Liver (tissue), 9 donors: ENCODE data around the gene TRAPPC8. TPM values are rescaled to one million over a fixed set of nuclear protein-coding genes. Genes with fewer than 3 reads are reported as not detected.
A peak's percentile ranks its signal among the peaks of the same experiment; 100 is the strongest.
"Not testable (repeated sequence)": the region's sequence is repeated elsewhere in the genome, so short reads cannot be mapped to it uniquely, and the experiment has no call there.

Experiments used
- DNase-seq: peaks from one replicate; pipeline ENCODE4 v3.0.0-alpha.2; 2017; ENCODE audit warnings: low spot score
- H3K27ac ChIP-seq, 2 donors: one replicate each; pipeline ENCODE4 v1.7.0; 2013; ENCODE audit warnings: inconsistent platforms in 2 of 2, low read length in 2 of 2, control low read depth in 1 of 2, low read depth in 1 of 2, mild to moderate bottlenecking in 1 of 2
- H3K27me3 ChIP-seq, 4 donors: one replicate each; pipeline versions ENCODE4 v1.6.1 to v1.7.0; 2013; ENCODE audit warnings: low read length in 3 of 4, inconsistent platforms in 1 of 4, mild to moderate bottlenecking in 1 of 4, moderate library complexity in 1 of 4; ENCODE audit not compliant: control insufficient read depth in 4 of 4, insufficient read depth in 4 of 4
- H3K36me3 ChIP-seq, 4 donors: one replicate each; pipeline versions ENCODE4 v1.6.1 to v1.7.0; 2013; ENCODE audit warnings: low read length in 3 of 4, mild to moderate bottlenecking in 3 of 4, low read depth in 1 of 4, moderate library complexity in 1 of 4; ENCODE audit not compliant: control insufficient read depth in 4 of 4, insufficient read depth in 3 of 4
- H3K4me1 ChIP-seq, 4 donors: one replicate each; pipeline versions ENCODE4 v1.6.1 to v1.7.0; 2013; ENCODE audit warnings: low read length in 3 of 4, mild to moderate bottlenecking in 3 of 4, moderate library complexity in 1 of 4; ENCODE audit not compliant: control insufficient read depth in 4 of 4, insufficient read depth in 4 of 4
- H3K4me3 ChIP-seq, 3 donors: one replicate each; pipeline versions ENCODE4 v1.6.1 to v1.7.0; 2013; ENCODE audit warnings: low read length in 3 of 3, control low read depth in 1 of 3, low read depth in 1 of 3, mild to moderate bottlenecking in 1 of 3
- H3K9ac ChIP-seq, 2 donors: one replicate each; pipeline ENCODE4 v1.7.0; 2013; ENCODE audit warnings: low read length in 2 of 2, mild to moderate bottlenecking in 2 of 2, moderate library complexity in 2 of 2, control low read depth in 1 of 2, low read depth in 1 of 2
- H3K9me3 ChIP-seq, 4 donors: one replicate each; pipeline versions ENCODE4 v1.6.1 to v1.7.0; 2013; ENCODE audit warnings: low read length in 3 of 4; ENCODE audit not compliant: control insufficient read depth in 4 of 4
- CTCF ChIP-seq: fragments of 150-350 bp; IDR thresholded peaks from 2 replicates; pipeline ENCODE4 v1.5.1; 2017; ENCODE audit warnings: improper control_type of control experiment, low read depth, low read length; ENCODE audit not compliant: missing input control
- EGR1 ChIP-seq, 2 donors: IDR thresholded peaks; 2 replicates each; pipeline ENCODE4 v1.6.1; 2016 to 2018; ENCODE audit warnings: antibody characterized with exemption in 2 of 2, low read depth in 2 of 2
- FOXA1 ChIP-seq: IDR thresholded peaks from 2 replicates; pipeline ENCODE4 v1.6.1; 2016; ENCODE audit warnings: antibody characterized with exemption
- FOXA2 ChIP-seq: IDR thresholded peaks from 2 replicates; pipeline ENCODE4 v1.6.1; 2016; ENCODE audit warnings: antibody characterized with exemption
- GABPA ChIP-seq, 2 donors: IDR thresholded peaks in 1 of 2; conservative IDR thresholded peaks in 1 of 2; 2 replicates each; pipeline ENCODE4 v1.6.1; 2016; ENCODE audit warnings: antibody characterized with exemption in 2 of 2, mild to moderate bottlenecking in 1 of 2, moderate library complexity in 1 of 2
- HNF4A ChIP-seq, 2 donors: conservative IDR thresholded peaks; 2 replicates each; pipeline ENCODE4 v1.6.1; 2016; ENCODE audit warnings: antibody characterized with exemption in 2 of 2, mild to moderate bottlenecking in 2 of 2
- HNF4G ChIP-seq: IDR thresholded peaks from 2 replicates; pipeline ENCODE4 v1.6.1; 2016; ENCODE audit warnings: antibody characterized with exemption
- JUND ChIP-seq, 2 donors: IDR thresholded peaks; 2 replicates each; pipeline ENCODE4 v1.6.1; 2016; ENCODE audit warnings: antibody characterized with exemption in 2 of 2
- NR2F2 ChIP-seq: IDR thresholded peaks from 2 replicates; pipeline ENCODE4 v1.6.1; 2016; ENCODE audit warnings: antibody characterized with exemption
- RAD21 ChIP-seq, 2 donors: IDR thresholded peaks; 2 replicates each; pipeline ENCODE4 v1.6.1; 2016; ENCODE audit warnings: antibody characterized with exemption in 2 of 2, mild to moderate bottlenecking in 2 of 2
- RXRA ChIP-seq, 2 donors: IDR thresholded peaks; 2 replicates each; pipeline ENCODE4 v1.6.1; 2017 to 2018; ENCODE audit warnings: antibody characterized with exemption in 2 of 2, mild to moderate bottlenecking in 1 of 2
- SP1 ChIP-seq: IDR thresholded peaks from 2 replicates; pipeline ENCODE4 v1.6.1; 2018; ENCODE audit warnings: antibody characterized with exemption, mild to moderate bottlenecking
- TAF1 ChIP-seq: conservative IDR thresholded peaks from 2 replicates; pipeline ENCODE4 v1.6.1; 2016; ENCODE audit warnings: antibody characterized with exemption, mild to moderate bottlenecking
- YY1 ChIP-seq: IDR thresholded peaks from 2 replicates; pipeline ENCODE4 v1.6.1; 2016; ENCODE audit warnings: antibody characterized with exemption, mild to moderate bottlenecking
- ZBTB33 ChIP-seq: IDR thresholded peaks from 2 replicates; pipeline ENCODE4 v1.6.1; 2016; ENCODE audit warnings: antibody characterized with exemption
- WGBS: extraction: QIAGEN DNeasy Blood & Tissue Kit; methylation state at CpG from one replicate; pipeline ENCODE4 v1.1.7; 2013; 5-methylcytosine and 5-hydroxymethylcytosine counted together
- polyA plus RNA-seq, 2 donors: library from polyadenylated mRNA; stranded (reverse) in 1 of 2; unstranded in 1 of 2; fragments of 200-250 nt in 1 of 2; fragments of >200 nt in 1 of 2; fragmentation: Nextera tagmentation in 1 of 2; extraction: Ambion mirVana in 1 of 2; gene quantifications; one replicate each; pipeline versions ENCODE4 v1.2.1 to v1.2.3, GENCODE V29; 2013 to 2015
- total RNA-seq, 2 donors: library from RNA; depleted of rRNA; stranded (reverse); fragments of >200 nt; gene quantifications; one replicate each; pipeline ENCODE4 v1.2.3, GENCODE V29; 2014
- TF ChIP-seq, protein P1 (sequence below): IDR thresholded peaks from 2 replicates; pipeline ENCODE4 v1.6.1; 2016; ENCODE audit warnings: antibody characterized with exemption
- TF ChIP-seq, protein P2 (sequence below): IDR thresholded peaks from 2 replicates; pipeline ENCODE4 v1.6.1; 2016; ENCODE audit warnings: antibody characterized with exemption
- donor health status: healthy.
- donor health status: healthy.
- donor health status: healthy.
- donor health status: healthy.
- donor health status: healthy.

Gene TRAPPC8
- total and polyA plus RNA-seq, 4 donors = 12.2 to 46.1 (median 29.5) TPM

GRCh38 chr18:31801078-31801477, 141.8 kb downstream of the TRAPPC8 start:
- no peak for DNase-seq
- no peaks in the 10 kb centered on the region for H3K9me3 ChIP-seq
- no peak overlapping the region for H3K4me3 ChIP-seq
- H3K27me3 ChIP-seq = no peaks in the 10 kb centered on the region
- H3K4me1 ChIP-seq = peaks cover 0 to 20% (median 15%) of the 10 kb centered on the region in 4 donors
- no peak overlapping the region for H3K9ac ChIP-seq
- no peak overlapping the region for H3K27ac ChIP-seq
- no peaks in the 10 kb centered on the region for H3K36me3 ChIP-seq
- WGBS = 46% methylated on average over 2 of the region's 2 CpGs
- TF ChIP-seq EGR1 (IDR thresholded peaks at IDR 0.05; ENCODE audit: low read depth in 2 of 2) (no peak), FOXA2 (no peak), GABPA (IDR thresholded peaks at IDR 0.05 in 1 of 2, conservative IDR thresholded peaks at IDR 0.05 in 1 of 2) (no peak), SP1 (peak; percentile 38), RXRA (IDR thresholded peaks at IDR 0.05) (peak in 1 of 2 donors; percentile 37), YY1 (peak; percentile 31), TAF1 (no peak), RAD21 (IDR thresholded peaks at IDR 0.05) (peak; percentile 38 to 59), HNF4G (no peak), JUND (IDR thresholded peaks at IDR 0.05) (peak; percentile 24 to 32), FOXA1 (peak; percentile 18), CTCF (peak; percentile 12), HNF4A (conservative IDR thresholded peaks at IDR 0.05) (peak; percentile 59 to 62)
- TF ChIP-seq, protein P1, sequence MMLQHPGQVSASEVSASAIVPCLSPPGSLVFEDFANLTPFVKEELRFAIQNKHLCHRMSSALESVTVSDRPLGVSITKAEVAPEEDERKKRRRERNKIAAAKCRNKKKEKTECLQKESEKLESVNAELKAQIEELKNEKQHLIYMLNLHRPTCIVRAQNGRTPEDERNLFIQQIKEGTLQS = peak; percentile 28
- TF ChIP-seq, protein P2, sequence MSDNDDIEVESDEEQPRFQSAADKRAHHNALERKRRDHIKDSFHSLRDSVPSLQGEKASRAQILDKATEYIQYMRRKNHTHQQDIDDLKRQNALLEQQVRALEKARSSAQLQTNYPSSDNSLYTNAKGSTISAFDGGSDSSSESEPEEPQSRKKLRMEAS = no peak

DNA sequence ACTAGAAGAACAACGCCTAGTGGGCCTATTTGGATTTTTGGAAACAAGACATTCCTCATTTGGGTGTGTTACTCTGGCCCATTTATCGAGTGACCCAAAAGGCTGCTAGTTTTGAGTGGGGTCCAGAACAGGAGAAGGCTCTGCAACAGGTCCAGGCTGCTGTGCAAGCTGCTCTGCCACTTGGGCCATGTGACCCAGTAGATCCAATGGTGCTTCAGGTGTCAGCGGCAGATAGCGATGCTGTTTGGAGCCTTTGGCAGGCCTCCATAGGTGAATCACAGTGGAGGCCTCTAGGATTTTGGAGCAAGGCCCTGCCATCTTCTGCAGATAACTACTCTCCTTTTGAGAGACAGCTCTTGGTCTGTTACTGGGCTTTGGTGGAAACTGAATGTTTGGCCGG, 143.7 kb downstream of the TRAPPC8 start:
- not testable (repeated sequence) for H3K36me3 ChIP-seq, H3K9ac ChIP-seq, H3K27ac ChIP-seq, H3K9me3 ChIP-seq, DNase-seq, H3K4me3 ChIP-seq, H3K27me3 ChIP-seq
- WGBS = 96% methylated on average over 5 of the region's 5 CpGs
- peaks cover 0 to 20% (median 15%) of the 10 kb centered on the region in 4 donors for H3K4me1 ChIP-seq

DNA sequence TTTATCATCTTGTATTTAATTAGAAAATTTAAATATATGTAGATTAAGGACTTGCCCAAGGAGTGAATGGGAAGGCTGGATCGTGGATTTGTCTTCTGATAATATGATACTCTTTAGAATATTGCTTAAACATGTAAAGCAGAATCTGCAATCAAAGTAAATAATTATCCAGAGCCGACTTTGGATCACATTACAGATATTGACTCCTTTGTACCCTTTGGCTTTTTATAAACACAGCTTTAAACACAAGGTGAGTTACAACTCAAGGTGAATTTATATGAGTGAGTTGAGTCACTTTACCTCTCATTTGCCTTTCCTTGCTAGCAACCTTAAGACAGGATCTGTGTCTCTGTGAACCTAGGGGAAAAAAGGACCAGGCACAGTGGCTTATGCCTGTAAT, 144.5 kb downstream of the TRAPPC8 start:
- Histone ChIP-seq H3K4me1 (peaks cover 0 to 20% (median 15%) of the 10 kb centered on the region in 4 donors), H3K27ac (peak overlapping the region in 1 of 2 donors; percentile 60), H3K9me3 (no peaks in the 10 kb centered on the region), H3K36me3 (no peaks in the 10 kb centered on the region), H3K4me3 (no peak overlapping the region), H3K9ac (no peak overlapping the region), H3K27me3 (no peaks in the 10 kb centered on the region)
- DNase-seq = no peak
- WGBS = 21% methylated on average over 2 of the region's 2 CpGs
- TF ChIP-seq RXRA (IDR thresholded peaks at IDR 0.05) (no peak), EGR1 (IDR thresholded peaks at IDR 0.05; ENCODE audit: low read depth in 2 of 2) (no peak), HNF4A (conservative IDR thresholded peaks at IDR 0.05) (no peak), RAD21 (IDR thresholded peaks at IDR 0.05) (no peak), HNF4G (no peak), TAF1 (no peak), ZBTB33 (no peak), CTCF (no peak), YY1 (no peak), SP1 (no peak), JUND (IDR thresholded peaks at IDR 0.05) (no peak), FOXA1 (no peak), NR2F2 (no peak), GABPA (IDR thresholded peaks at IDR 0.05 in 1 of 2, conservative IDR thresholded peaks at IDR 0.05 in 1 of 2) (no peak), FOXA2 (no peak)
- TF ChIP-seq, protein P1 = no peak
- TF ChIP-seq, protein P2 = no peak
